ENCODE data around the gene CSNK1E.

The CSNK1E gene

GRCh38 chr22:38260761-38261681 is 56.2 kb downstream of the CSNK1E start:
- H3K27ac ChIP-seq: no peak overlapping the region
- TF ChIP-seq CTCF (conservative IDR thresholded peaks at IDR 0.05) (no peak), ZFX (IDR thresholded peaks at IDR 0.05) (no peak)

GRCh38 chr22:38259370-38259769 is 57.9 kb downstream of the CSNK1E start:
- no peak for TF ChIP-seq CTCF (conservative IDR thresholded peaks at IDR 0.05)
- no peak for TF ChIP-seq ZFX (IDR thresholded peaks at IDR 0.05)

GRCh38 chr22:38258895-38259294 is 58.3 kb downstream of the CSNK1E start:
- TF ChIP-seq ZFX (IDR thresholded peaks at IDR 0.05) (no peak), CTCF (conservative IDR thresholded peaks at IDR 0.05) (no peak)
- no peak overlapping the region for H3K27ac ChIP-seq

More at GRCh38 chr22:38259370-38259769, 57.9 kb downstream of the CSNK1E start:
- H3K27ac ChIP-seq: no peak overlapping the region

- H3K27ac ChIP-seq: no peak overlapping the region; the same call in 1 of the 2 replicates
- TF ChIP-seq ZFX (IDR thresholded peaks at IDR 0.05) (no peak), CTCF (conservative IDR thresholded peaks at IDR 0.05) (no peak)
Measured at GRCh38 chr22:38257650-38258250, 59.5 kb downstream of the CSNK1E start.

DNA sequence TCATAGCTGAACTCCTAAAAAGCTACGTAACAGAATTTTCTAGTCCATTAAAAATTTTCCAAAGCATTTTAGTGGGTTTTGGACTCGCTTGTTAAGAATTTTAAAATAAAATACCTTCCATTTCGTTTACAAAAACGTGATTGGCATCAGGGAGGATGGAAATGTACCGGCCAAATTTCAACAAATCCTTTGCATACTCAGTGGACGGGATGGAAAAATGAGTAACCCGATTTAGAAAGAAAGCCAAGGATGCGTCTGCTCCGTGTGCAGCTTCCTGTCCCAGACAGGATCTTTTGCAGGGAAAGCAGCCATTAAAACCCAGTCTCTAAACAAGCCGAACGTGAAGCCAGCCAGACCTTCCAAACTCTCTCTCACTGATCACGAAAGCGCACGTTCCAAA is 60.1 kb downstream of the CSNK1E start:
- TF ChIP-seq ZFX (IDR thresholded peaks at IDR 0.05) (no peak), CTCF (conservative IDR thresholded peaks at IDR 0.05) (no peak)
- no peak overlapping the region for H3K27ac ChIP-seq

- TF ChIP-seq CTCF (conservative IDR thresholded peaks at IDR 0.05) (no peak), ZFX (IDR thresholded peaks at IDR 0.05) (no peak)
- H3K27ac ChIP-seq: no peak overlapping the region
Measured at GRCh38 chr22:38255697-38256096, 61.5 kb downstream of the CSNK1E start.

- TF ChIP-seq CTCF (conservative IDR thresholded peaks at IDR 0.05) (no peak), ZFX (IDR thresholded peaks at IDR 0.05) (no peak)
Measured at GRCh38 chr22:38251341-38251692, 65.9 kb downstream of the CSNK1E start.

More at GRCh38 chr22:38251341-38251692, 65.9 kb downstream of the CSNK1E start:
- no peak overlapping the region for H3K27ac ChIP-seq
